Testis (tissue), 3 donors: ENCODE results near the gene PTMA. TPM values are rescaled to one million over a fixed set of nuclear protein-coding genes. Genes with fewer than 3 reads are reported as not detected.

Source experiments
- DNase-seq: peaks from one replicate; pipeline ENCODE4 v3.0.0-alpha.2; 2019
- H3K27ac ChIP-seq, 2 donors: fragments of 200-600 bp; sonication (generic); one replicate each; pipeline ENCODE4 v1.5.1; 2019
- H3K27me3 ChIP-seq: fragments of 200-600 bp; sonication (generic); one replicate; pipeline ENCODE4 v1.5.1; 2019
- H3K36me3 ChIP-seq: fragments of 200-600 bp; sonication (generic); one replicate; pipeline ENCODE4 v1.5.1; 2017; ENCODE audit warnings: low read depth; ENCODE audit errors: missing control alignments
- H3K4me1 ChIP-seq: fragments of 200-600 bp; sonication (generic); one replicate; pipeline ENCODE4 v1.5.1; 2019
- H3K4me3 ChIP-seq, 2 donors: fragments of 200-600 bp; sonication (generic); one replicate each; pipeline ENCODE4 v1.5.1; 2017 to 2019
- H3K9me3 ChIP-seq: fragments of 200-600 bp; sonication (generic); one replicate; pipeline ENCODE4 v1.5.1; 2017
- CTCF ChIP-seq, 3 experiments: fragments of 450-650 bp in 2 of 3; fragments of 200-600 bp in 1 of 3; sonication (generic) in 1 of 3; IDR thresholded peaks; one replicate each; pipeline ENCODE4 v1.5.1; 2016 to 2019; ENCODE audit warnings: antibody characterized with exemption in 3 of 3, mild to moderate bottlenecking in 2 of 3, moderate library complexity in 1 of 3
- POLR2A ChIP-seq: fragments of 450-650 bp; IDR thresholded peaks from one replicate; pipeline ENCODE4 v1.6.1; 2017; ENCODE audit warnings: antibody characterized with exemption, mild to moderate bottlenecking, moderate library complexity
- WGBS, 2 donors: methylation state at CpG; one replicate each; pipeline ENCODE4 v1.1.5; 2018; 5-methylcytosine and 5-hydroxymethylcytosine counted together
- intact Hi-C: fragments of 100-400 bp; cut with DNase I; formaldehyde crosslinking; loops from one replicate; pipeline ENCODE4 v1.15.1; 2023; ENCODE audit warnings: low total_unique reads
- polyA plus RNA-seq: library from polyadenylated mRNA; stranded (reverse); fragments of 350-450 nt; fragmentation: Illumina TruSeq; extraction: RNeasy Lipid Tissue Mini Kit (QIAGEN cat#74804); gene quantifications from one replicate; pipeline ENCODE4 v1.2.3, GENCODE V29; 2014; ENCODE audit warnings: low read depth, low replicate concordance; ENCODE audit not compliant: insufficient read depth
- total RNA-seq, 2 donors: library from RNA; depleted of rRNA; stranded (reverse); fragments of >200 nt; gene quantifications; one replicate each; pipeline ENCODE4 v1.2.3, GENCODE V29; 2016

The PTMA gene
- total and polyA plus RNA-seq, 3 donors from 2014 or later, result 278 to 583 (median 311) TPM

- WGBS, 2 donors, result 77 to 81% methylated on average over 8 of the region's 8 CpGs
- no peak overlapping the region for H3K4me3 ChIP-seq
- intact Hi-C loops, result no loop called here
- H3K9me3 ChIP-seq, result no peaks in the 10 kb centered on the region
- no peaks in the 10 kb centered on the region for H3K4me1 ChIP-seq
- no peak for TF ChIP-seq CTCF (IDR thresholded peaks at IDR 0.05)
- no peak for TF ChIP-seq POLR2A
- DNase-seq, result no peak
- H3K27ac ChIP-seq, result no peak overlapping the region
- no peaks in the 10 kb centered on the region for H3K36me3 ChIP-seq
- no peaks in the 10 kb centered on the region for H3K27me3 ChIP-seq
Measured at GRCh38 chr2:231720987-231721966, 13.0 kb downstream of the PTMA start.

- no peaks in the 10 kb centered on the region for H3K27me3 ChIP-seq
- no peak overlapping the region for H3K27ac ChIP-seq
- no peaks in the 10 kb centered on the region for H3K36me3 ChIP-seq
- no peaks in the 10 kb centered on the region for H3K9me3 ChIP-seq
- no peaks in the 10 kb centered on the region for H3K4me1 ChIP-seq
- intact Hi-C loops, result no loop called here
- H3K4me3 ChIP-seq, result no peak overlapping the region
- no peak for DNase-seq
- TF ChIP-seq CTCF (IDR thresholded peaks at IDR 0.05), result no peak
- TF ChIP-seq POLR2A, result no peak
- 93% methylated on average over 8 of the region's 8 CpGs for WGBS, 2 donors
Measured at GRCh38 chr2:231722721-231723307, 14.5 kb downstream of the PTMA start.

- no peak for TF ChIP-seq POLR2A
- no peak for DNase-seq
- WGBS, 2 donors, result 95 to 96% methylated on average over 10 of the region's 10 CpGs
Measured at GRCh38 chr2:231725476-231725875, 17.2 kb downstream of the PTMA start.

GRCh38 chr2:231726276-231726675, 18.0 kb downstream of the PTMA start:
- no peak for DNase-seq
- Histone ChIP-seq H3K4me3 (no peak overlapping the region), H3K4me1 (no peaks in the 10 kb centered on the region), H3K27ac (no peak overlapping the region), H3K27me3 (no peaks in the 10 kb centered on the region), H3K36me3 (no peaks in the 10 kb centered on the region), H3K9me3 (no peaks in the 10 kb centered on the region)
- WGBS, 2 donors, result 90 to 95% methylated on average over 8 of the region's 8 CpGs
- TF ChIP-seq POLR2A, result no peak
- TF ChIP-seq CTCF (IDR thresholded peaks at IDR 0.05), result no peak
- intact Hi-C loops, result no loop called here

More at GRCh38 chr2:231725476-231725875, 17.2 kb downstream of the PTMA start:
- Histone ChIP-seq H3K27ac (no peak overlapping the region), H3K9me3 (no peaks in the 10 kb centered on the region), H3K36me3 (no peaks in the 10 kb centered on the region), H3K4me3 (no peak overlapping the region), H3K27me3 (no peaks in the 10 kb centered on the region), H3K4me1 (no peaks in the 10 kb centered on the region)
- intact Hi-C loops, result no loop called here

GRCh38 chr2:231727621-231728020, 19.3 kb downstream of the PTMA start:
- WGBS, 2 donors, result 73 to 79% methylated on average over 4 of the region's 4 CpGs
- no peak overlapping the region for H3K4me3 ChIP-seq
- no peaks in the 10 kb centered on the region for H3K27me3 ChIP-seq
- no peaks in the 10 kb centered on the region for H3K36me3 ChIP-seq
- intact Hi-C loops, result no loop called here
- no peaks in the 10 kb centered on the region for H3K4me1 ChIP-seq
- TF ChIP-seq CTCF (IDR thresholded peaks at IDR 0.05) (no peak), POLR2A (no peak)
- H3K9me3 ChIP-seq, result no peaks in the 10 kb centered on the region
- H3K27ac ChIP-seq, result no peak overlapping the region
- DNase-seq, result no peak
